Skeletal muscle cell (primary cell): Measurements from ENCODE around the gene MAP4K3.
A peak's percentile ranks its signal among the peaks of the same experiment; 100 is the strongest.
"Not testable (repeated sequence)": the region's sequence is repeated elsewhere in the genome, so short reads cannot be mapped to it uniquely, and the experiment has no call there.

Experiments
- DNase-seq: peaks from one replicate; pipeline ENCODE4 v3.0.0-alpha.2; 2010; ENCODE audit warnings: low read depth
- H3K4me3 ChIP-seq: 2 replicates; pipeline ENCODE4 v1.5.1; 2011; ENCODE audit warnings: low read depth, mild to moderate bottlenecking, control low read depth, low read length, moderate library complexity

The MAP4K3 gene

GRCh38 chr2:39326644-39327043 is 110.4 kb downstream of the MAP4K3 start:
- no peak overlapping the region for H3K4me3 ChIP-seq
- no peak for DNase-seq

- no peak overlapping the region for H3K4me3 ChIP-seq
- peak; percentile 14 for DNase-seq
Measured at GRCh38 chr2:39325966-39326365, 111.1 kb downstream of the MAP4K3 start.

- not testable (repeated sequence) for H3K4me3 ChIP-seq, DNase-seq
Measured at GRCh38 chr2:39321056-39322035, 115.7 kb downstream of the MAP4K3 start.

GRCh38 chr2:39320162-39320561 is 116.9 kb downstream of the MAP4K3 start:
- no peak overlapping the region for H3K4me3 ChIP-seq
- no peak for DNase-seq

- H3K4me3 ChIP-seq: no peak overlapping the region
- peak; percentile 31 for DNase-seq
Measured at GRCh38 chr2:39313575-39313974, 123.5 kb downstream of the MAP4K3 start.

GRCh38 chr2:39311469-39311868 is 125.6 kb downstream of the MAP4K3 start:
- no peak overlapping the region for H3K4me3 ChIP-seq
- DNase-seq: no peak

GRCh38 chr2:39308778-39309177 is 128.3 kb downstream of the MAP4K3 start:
- no peak overlapping the region for H3K4me3 ChIP-seq
- no peak for DNase-seq

- DNase-seq: no peak
Measured at GRCh38 chr2:39306626-39307025, 130.5 kb downstream of the MAP4K3 start.

GRCh38 chr2:39304729-39305128 is 132.4 kb downstream of the MAP4K3 start:
- H3K4me3 ChIP-seq: no peak overlapping the region
- no peak for DNase-seq

More at GRCh38 chr2:39306626-39307025, 130.5 kb downstream of the MAP4K3 start:
- H3K4me3 ChIP-seq: no peak overlapping the region

- no peak overlapping the region for H3K4me3 ChIP-seq
- no peak for DNase-seq
Measured at GRCh38 chr2:39304200-39304599, 132.9 kb downstream of the MAP4K3 start.

GRCh38 chr2:39301352-39301751 is 135.7 kb downstream of the MAP4K3 start:
- no peak overlapping the region for H3K4me3 ChIP-seq
- no peak for DNase-seq

- DNase-seq: no peak
- no peak overlapping the region for H3K4me3 ChIP-seq
Measured at GRCh38 chr2:39300044-39300978, 136.8 kb downstream of the MAP4K3 start.

GRCh38 chr2:39290433-39290832 is 146.7 kb downstream of the MAP4K3 start:
- H3K4me3 ChIP-seq: no peak overlapping the region
- DNase-seq: no peak

GRCh38 chr2:39289609-39290008 is 147.5 kb downstream of the MAP4K3 start:
- no peak overlapping the region for H3K4me3 ChIP-seq
- no peak for DNase-seq

GRCh38 chr2:39283561-39283960 is 153.5 kb downstream of the MAP4K3 start:
- DNase-seq: no peak
- no peak overlapping the region for H3K4me3 ChIP-seq

GRCh38 chr2:39281391-39281790 is 155.7 kb downstream of the MAP4K3 start:
- no peak overlapping the region for H3K4me3 ChIP-seq
- DNase-seq: no peak

GRCh38 chr2:39275016-39275415 is 162.1 kb downstream of the MAP4K3 start:
- no peak for DNase-seq
- H3K4me3 ChIP-seq: no peak overlapping the region

GRCh38 chr2:39269941-39270340 is 167.1 kb downstream of the MAP4K3 start:
- no peak for DNase-seq
- no peak overlapping the region for H3K4me3 ChIP-seq

- DNase-seq: no peak
- no peak overlapping the region for H3K4me3 ChIP-seq
Measured at GRCh38 chr2:39266916-39267434, 170.1 kb downstream of the MAP4K3 start.
